GM18951 (cell line): Measurements from ENCODE around the gene PARP2.
A peak's percentile ranks its signal among the peaks of the same experiment; 100 is the strongest.
"Not testable (repeated sequence)": the region's sequence is repeated elsewhere in the genome, so short reads cannot be mapped to it uniquely, and the experiment has no call there.

Source experiments
- POLR2A ChIP-seq: IDR thresholded peaks from 4 replicates; pipeline ENCODE4 v1.6.1; 2011; ENCODE audit warnings: mild to moderate bottlenecking; ENCODE audit not compliant: insufficient read length, insufficient read depth; ENCODE audit errors: extremely low read depth
- in situ Hi-C: fragments of 300-500 bp; cut with MboI; formaldehyde crosslinking; loops from one replicate; pipeline ENCODE4 v1.12.0; 2022; ENCODE audit warnings: low sequenced_read_pairs, mixed read lengths, inconsistent platforms; ENCODE audit not compliant: unreplicated experiment

Gene PARP2

GRCh38 chr14:20332431-20332787, 11.0 kb upstream of the PARP2 start:
- in situ Hi-C loops: loop anchor here (5.0 to 10.0 kb wide), 2 partner anchors 280 to 352 kb away; partner anchors contain the start of genes ANG and RNASE4
- no peak for TF ChIP-seq POLR2A

- peak; percentile 63 for TF ChIP-seq POLR2A
- in situ Hi-C loops: loop anchor here (5.0 to 10.0 kb wide), 2 partner anchors 279 to 352 kb away; partner anchors contain the start of genes ANG and RNASE4
These were observed 10.5 kb upstream of the PARP2 start, which contains the start of gene CCNB1IP1 for GRCh38 chr14:20332788-20333493. CCNB1IP1 (minus strand) TSS chr14:20333279; CDS start chr14:20316523, 16,756 bp downstream.

- in situ Hi-C loops: loop anchor here (5.0 to 10.0 kb wide), 2 partner anchors 279 to 351 kb away; partner anchors contain the start of genes ANG and RNASE4
These were observed 10.0 kb upstream of the PARP2 start for GRCh38 chr14:20333494-20333841.

GRCh38 chr14:20334017-20334416, 9.4 kb upstream of the PARP2 start:
- in situ Hi-C loops: loop anchor here (5.0 to 10.0 kb wide), 2 partner anchors 278 to 351 kb away; partner anchors contain the start of genes ANG and RNASE4
- TF ChIP-seq POLR2A: no peak

More at GRCh38 chr14:20333494-20333841, 10.0 kb upstream of the PARP2 start:
- TF ChIP-seq POLR2A: no peak

- in situ Hi-C loops: not testable (repeated sequence)
These were observed 2.4 kb upstream of the PARP2 start for GRCh38 chr14:20341032-20341431.

GRCh38 chr14:20341646-20342045, 1.8 kb upstream of the PARP2 start:
- TF ChIP-seq POLR2A: no peak
- in situ Hi-C loops: no loop called here

- in situ Hi-C loops: no loop called here
- no peak for TF ChIP-seq POLR2A
These were observed 406 bp downstream of the PARP2 start for GRCh38 chr14:20343862-20344220.

- no peak for TF ChIP-seq POLR2A
- in situ Hi-C loops: no loop called here
These were observed 1.9 kb downstream of the PARP2 start for GRCh38 chr14:20345366-20345765.

- in situ Hi-C loops: no loop called here
- no peak for TF ChIP-seq POLR2A
These were observed 3.3 kb downstream of the PARP2 start for GRCh38 chr14:20346713-20347112.

- in situ Hi-C loops: no loop called here
- TF ChIP-seq POLR2A: no peak
These were observed 4.3 kb downstream of the PARP2 start for GRCh38 chr14:20347747-20348146.

- in situ Hi-C loops: no loop called here
- no peak for TF ChIP-seq POLR2A
These were observed 6.8 kb downstream of the PARP2 start for GRCh38 chr14:20350282-20350681.

GRCh38 chr14:20350860-20351259, 7.4 kb downstream of the PARP2 start:
- TF ChIP-seq POLR2A: no peak
- in situ Hi-C loops: no loop called here

- in situ Hi-C loops: no loop called here
- TF ChIP-seq POLR2A: no peak
These were observed 13.0 kb downstream of the PARP2 start for GRCh38 chr14:20356422-20356821.

- in situ Hi-C loops: not testable (repeated sequence)
These were observed 15.0 kb downstream of the PARP2 start for GRCh38 chr14:20358474-20358873.
